GM12864 (cell line): Measurements from ENCODE around the gene DDX10.

Experiments used
- DNase-seq: peaks from one replicate; pipeline ENCODE4 v3.0.0-alpha.2; 2011; ENCODE audit warnings: low read depth
- H3K4me3 ChIP-seq: 2 replicates; pipeline ENCODE4 v1.5.1; 2011; ENCODE audit warnings: mild to moderate bottlenecking, low read depth, low read length, control low read depth
- TF ChIP-seq, protein P1 (sequence below): IDR thresholded peaks from 2 replicates; pipeline ENCODE4 v1.5.1; 2011; ENCODE audit warnings: low read depth, mild to moderate bottlenecking, moderate library complexity, low read length, control low read depth, inconsistent platforms; ENCODE audit errors: missing control alignments

DDX10 gene

GRCh38 chr11:108748968-108749367 is 84.1 kb downstream of the DDX10 start:
- TF ChIP-seq, protein P1, sequence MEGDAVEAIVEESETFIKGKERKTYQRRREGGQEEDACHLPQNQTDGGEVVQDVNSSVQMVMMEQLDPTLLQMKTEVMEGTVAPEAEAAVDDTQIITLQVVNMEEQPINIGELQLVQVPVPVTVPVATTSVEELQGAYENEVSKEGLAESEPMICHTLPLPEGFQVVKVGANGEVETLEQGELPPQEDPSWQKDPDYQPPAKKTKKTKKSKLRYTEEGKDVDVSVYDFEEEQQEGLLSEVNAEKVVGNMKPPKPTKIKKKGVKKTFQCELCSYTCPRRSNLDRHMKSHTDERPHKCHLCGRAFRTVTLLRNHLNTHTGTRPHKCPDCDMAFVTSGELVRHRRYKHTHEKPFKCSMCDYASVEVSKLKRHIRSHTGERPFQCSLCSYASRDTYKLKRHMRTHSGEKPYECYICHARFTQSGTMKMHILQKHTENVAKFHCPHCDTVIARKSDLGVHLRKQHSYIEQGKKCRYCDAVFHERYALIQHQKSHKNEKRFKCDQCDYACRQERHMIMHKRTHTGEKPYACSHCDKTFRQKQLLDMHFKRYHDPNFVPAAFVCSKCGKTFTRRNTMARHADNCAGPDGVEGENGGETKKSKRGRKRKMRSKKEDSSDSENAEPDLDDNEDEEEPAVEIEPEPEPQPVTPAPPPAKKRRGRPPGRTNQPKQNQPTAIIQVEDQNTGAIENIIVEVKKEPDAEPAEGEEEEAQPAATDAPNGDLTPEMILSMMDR, result no peak
- DNase-seq, result no peak
- no peak overlapping the region for H3K4me3 ChIP-seq

GRCh38 chr11:108751444-108751843 is 86.6 kb downstream of the DDX10 start:
- DNase-seq, result no peak
- no peak overlapping the region for H3K4me3 ChIP-seq
- TF ChIP-seq, protein P1, result no peak

GRCh38 chr11:108752297-108752751 is 87.5 kb downstream of the DDX10 start:
- DNase-seq, result no peak
- TF ChIP-seq, protein P1, result no peak
- H3K4me3 ChIP-seq, result no peak overlapping the region

GRCh38 chr11:108754901-108755625 is 90.2 kb downstream of the DDX10 start:
- H3K4me3 ChIP-seq, result no peak overlapping the region
- TF ChIP-seq, protein P1, result no peak
- no peak for DNase-seq

- TF ChIP-seq, protein P1, result no peak
- no peak for DNase-seq
- no peak overlapping the region for H3K4me3 ChIP-seq
Measured at GRCh38 chr11:108757630-108758029, 92.8 kb downstream of the DDX10 start.

DNA sequence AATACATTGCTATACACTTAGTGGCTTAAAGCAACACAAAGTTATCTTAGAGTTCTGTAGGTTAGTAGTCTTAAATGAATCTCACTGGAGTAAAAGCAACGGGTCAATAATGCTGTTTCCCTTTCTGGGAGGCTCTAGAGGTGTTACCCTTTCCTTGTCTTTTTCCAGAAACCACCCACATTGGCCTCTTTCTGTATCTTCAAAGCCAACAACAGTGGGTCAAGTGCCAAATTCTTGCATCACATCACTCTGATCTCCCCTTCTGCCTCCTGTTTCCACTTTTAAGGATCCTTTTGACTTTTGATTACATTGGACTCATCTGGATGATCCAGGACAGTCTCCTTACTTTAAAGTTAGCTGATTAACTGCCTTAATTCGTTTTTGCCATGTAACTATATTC is 93.6 kb downstream of the DDX10 start:
- no peak for DNase-seq
- no peak overlapping the region for H3K4me3 ChIP-seq
- TF ChIP-seq, protein P1, result no peak

DNA sequence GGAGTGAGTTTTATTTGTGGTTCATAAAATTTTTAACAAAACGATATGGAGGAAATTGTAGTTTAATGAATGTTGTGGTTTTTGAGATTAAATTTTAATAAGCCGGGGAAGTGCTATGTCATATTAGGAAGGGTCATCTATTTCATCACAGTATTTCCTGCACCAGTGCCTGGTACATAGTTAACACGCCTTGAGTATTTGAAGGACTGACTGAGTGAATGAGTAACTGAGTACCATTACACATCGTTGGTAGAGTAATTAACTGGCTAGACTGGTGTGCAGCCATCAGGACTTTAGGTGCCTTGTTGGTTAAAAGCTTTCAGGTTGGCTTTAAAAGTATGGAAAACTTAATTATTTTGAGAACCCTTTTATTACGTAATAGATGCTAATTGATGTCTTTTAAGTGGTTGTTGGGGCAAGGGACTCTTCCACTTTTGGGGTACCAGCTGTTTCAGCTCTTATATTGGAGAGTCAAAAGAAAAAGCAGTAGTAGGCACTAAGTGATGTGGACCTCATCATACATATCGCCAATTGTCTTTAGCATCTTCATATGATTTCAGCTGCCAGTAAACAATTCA is 101.8 kb downstream of the DDX10 start:
- H3K4me3 ChIP-seq, result no peak overlapping the region
- no peak for DNase-seq
- TF ChIP-seq, protein P1, result no peak
